HepG2 (cell line): Measurements from ENCODE around the gene MILR1. TPM values are rescaled to one million over a fixed set of nuclear protein-coding genes. Genes with fewer than 3 reads are reported as not detected.
A peak's percentile ranks its signal among the peaks of the same experiment; 100 is the strongest.

Experiments
- ATF4 ChIP-seq, 2 experiments: fragments of 450-650 bp in 1 of 2; sonication (generic) in 1 of 2; formaldehyde crosslinking; IDR thresholded peaks; 2 replicates each; pipeline versions ENCODE4 v1.5.0 to v1.8.0; 2020 to 2022; ENCODE audit warnings: mild to moderate bottlenecking in 1 of 2, missing genetic modification reagents in 1 of 2
- CBX5 ChIP-seq: sonication (generic); formaldehyde crosslinking; IDR thresholded peaks from 2 replicates; pipeline ENCODE4 v1.4.0; 2020; ENCODE audit warnings: missing genetic modification reagents, borderline replicate concordance
- CREBL2 ChIP-seq: sonication (generic); formaldehyde crosslinking; IDR thresholded peaks from 2 replicates; pipeline ENCODE4 v1.8.1; 2023; ENCODE audit warnings: missing genetic modification reagents, mild to moderate bottlenecking, borderline replicate concordance
- ERF ChIP-seq: IDR thresholded peaks from 2 replicates; pipeline ENCODE4 v1.6.1; 2018; ENCODE audit warnings: missing biosample characterization, missing genetic modification reagents
- HMG20A ChIP-seq: IDR thresholded peaks from 2 replicates; pipeline ENCODE4 v1.6.1; 2016; ENCODE audit warnings: borderline replicate concordance
- HNRNPK ChIP-seq: fragments of 200-400 bp; formaldehyde crosslinking; IDR thresholded peaks from 2 replicates; pipeline ENCODE4 v1.6.1; 2018; ENCODE audit warnings: low read length, low read depth, moderate library complexity, mild to moderate bottlenecking; ENCODE audit not compliant: poor library complexity, severe bottlenecking
- HOMEZ ChIP-seq: IDR thresholded peaks from 2 replicates; pipeline ENCODE4 v1.6.1; 2016; ENCODE audit warnings: low read depth
- KMT2A ChIP-seq: sonication (generic); formaldehyde crosslinking; IDR thresholded peaks from 2 replicates; pipeline ENCODE4 v1.4.0; 2020; ENCODE audit warnings: missing genetic modification reagents
- MED13 ChIP-seq: sonication (generic); formaldehyde crosslinking; IDR thresholded peaks from 2 replicates; pipeline ENCODE4 v1.5.0; 2020; ENCODE audit warnings: missing genetic modification reagents
- NRL ChIP-seq: sonication (generic); formaldehyde crosslinking; IDR thresholded peaks from 2 replicates; pipeline ENCODE4 v1.5.0; 2020; ENCODE audit warnings: missing genetic modification reagents, mild to moderate bottlenecking, moderate library complexity, borderline replicate concordance
- PCBP1 ChIP-seq: fragments of 200-400 bp; formaldehyde crosslinking; IDR thresholded peaks from 2 replicates; pipeline ENCODE4 v1.6.1; 2017; ENCODE audit warnings: mild to moderate bottlenecking, low read depth, low read length, borderline replicate concordance
- SIX1 ChIP-seq: sonication (generic); formaldehyde crosslinking; IDR thresholded peaks from 2 replicates; pipeline ENCODE4 v1.4.0; 2020; ENCODE audit warnings: missing genetic modification reagents, borderline replicate concordance
- SP4 ChIP-seq: sonication (generic); formaldehyde crosslinking; IDR thresholded peaks from 2 replicates; pipeline ENCODE4 v1.8.1; 2023; ENCODE audit warnings: mild to moderate bottlenecking, missing genetic modification reagents
- STAG1 ChIP-seq: sonication (generic); formaldehyde crosslinking; IDR thresholded peaks from 2 replicates; pipeline ENCODE4 v1.4.0; 2020; ENCODE audit warnings: missing genetic modification reagents
- ZMAT5 ChIP-seq: sonication (generic); formaldehyde crosslinking; IDR thresholded peaks from 2 replicates; pipeline ENCODE4 v1.5.0; 2020; ENCODE audit warnings: mild to moderate bottlenecking, low read depth, missing genetic modification reagents, borderline replicate concordance
- ZMYM4 ChIP-seq: sonication (generic); formaldehyde crosslinking; IDR thresholded peaks from 2 replicates; pipeline ENCODE4 v1.8.1; 2023; ENCODE audit warnings: mild to moderate bottlenecking, missing genetic modification reagents
- ZNF333 ChIP-seq: sonication (generic); formaldehyde crosslinking; IDR thresholded peaks from 2 replicates; pipeline ENCODE4 v1.4.0; 2020; ENCODE audit warnings: mild to moderate bottlenecking, missing genetic modification reagents, borderline replicate concordance
- ZNF414 ChIP-seq: sonication (generic); formaldehyde crosslinking; IDR thresholded peaks from 2 replicates; pipeline ENCODE4 v1.5.0; 2020; ENCODE audit warnings: missing genetic modification reagents
- ZNF547 ChIP-seq: sonication (generic); formaldehyde crosslinking; IDR thresholded peaks from 2 replicates; pipeline ENCODE4 v1.5.1; 2020; ENCODE audit warnings: mild to moderate bottlenecking, missing genetic modification reagents
- ZNF770 ChIP-seq: sonication (generic); formaldehyde crosslinking; IDR thresholded peaks from 2 replicates; pipeline ENCODE4 v1.5.0; 2020; ENCODE audit warnings: mild to moderate bottlenecking, missing genetic modification reagents
- ZNF792 ChIP-seq: IDR thresholded peaks from 2 replicates; pipeline ENCODE4 v1.6.1; 2016
- polyA plus RNA-seq, 8 experiments: library from polyadenylated mRNA; depleted of rRNA in 3 of 8; stranded (reverse) in 7 of 8; unstranded in 1 of 8; fragments of >200 nt; fragmentation: Illumina TruSeq in 4 of 8; extraction: Trizol in 4 of 8; gene quantifications; 2 replicates each; pipeline versions ENCODE4 v1.2.1 to v1.2.3, GENCODE V29; 2011 to 2016; ENCODE audit warnings: low read depth in 4 of 8, missing spikeins in 1 of 8, mixed read lengths in 1 of 8; ENCODE audit not compliant: insufficient read depth in 1 of 8
- total RNA-seq, 5 experiments: library from RNA; depleted of rRNA; stranded (reverse); fragments of >200 nt; fragmentation: Illumina TruSeq; extraction: Trizol; gene quantifications; 2 replicates each; pipeline ENCODE4 v1.2.3, GENCODE V29; 2016; ENCODE audit warnings: low read depth in 1 of 5

Gene MILR1
- total and polyA plus RNA-seq, 2 of the 13 experiments (the other 11 are each of a cell fraction or from before 2014, with no cell fraction given), result 0.27 to 1.7 TPM

- TF ChIP-seq ZNF770, result peak; percentile 42
- peak; percentile 71; the same call in 1 of the 2 replicates for TF ChIP-seq SP4 (CRISPR knock-in tag)
- TF ChIP-seq ATF4 (CRISPR knock-in tag; IDR thresholded peaks at IDR 0.05), result no peak
- TF ChIP-seq CBX5, result peak; percentile 27; the same call in 1 of the 2 replicates
- peak; percentile 85 for TF ChIP-seq ERF (CRISPR knock-in tag)
- TF ChIP-seq ZNF792 (CRISPR knock-in tag), result peak; percentile 57; the same call in 1 of the 2 replicates
- TF ChIP-seq HNRNPK, result no peak
- TF ChIP-seq ZMAT5, result no peak
- TF ChIP-seq HMG20A (CRISPR knock-in tag), result peak; percentile 66; the same call in 1 of the 2 replicates
- TF ChIP-seq ZNF333 (CRISPR knock-in tag), result peak; percentile 33; the same call in 1 of the 2 replicates
- 0 out of 2 replicates have a peak, but pooled peaks have one; percentile 46 for TF ChIP-seq CREBL2 (CRISPR knock-in tag)
- TF ChIP-seq NRL (CRISPR knock-in tag), result peak; percentile 43; the same call in 1 of the 2 replicates
- peak; percentile 70; the same call in 1 of the 2 replicates for TF ChIP-seq ZNF547 (CRISPR knock-in tag)
- no peak for TF ChIP-seq SIX1 (CRISPR knock-in tag)
- peak; percentile 63; the same call in 1 of the 2 replicates for TF ChIP-seq HOMEZ
- TF ChIP-seq STAG1 (CRISPR knock-in tag), result peak; percentile 31; the same call in 1 of the 2 replicates
- no peak for TF ChIP-seq PCBP1
- peak; percentile 83 for TF ChIP-seq ZMYM4 (CRISPR knock-in tag)
- peak; percentile 90; the same call in 1 of the 2 replicates for TF ChIP-seq ZNF414 (CRISPR knock-in tag)
- TF ChIP-seq MED13 (CRISPR knock-in tag), result 0 out of 2 replicates have a peak, but pooled peaks have one; percentile 20
- peak; percentile 62; the same call in 1 of the 2 replicates for TF ChIP-seq KMT2A (CRISPR knock-in tag)
These were observed 42.4 kb upstream of the MILR1 start (continued) for GRCh38 chr17:64406321-64407200.
